GM21390 (cell line): Measurements from ENCODE around the gene CENPW.

Experiments
- ATAC-seq: cut with Tn5 transposase; IDR thresholded peaks from one replicate; pipeline ENCODE4 v1.9.1; 2021; ENCODE audit not compliant: unreplicated experiment

The CENPW gene

GRCh38 chr6:126372626-126373025 is 32.7 kb downstream of the CENPW start:
- no peak for ATAC-seq

- ATAC-seq, result no peak
These were observed 33.4 kb downstream of the CENPW start for GRCh38 chr6:126373344-126373743.

GRCh38 chr6:126374372-126374771 is 34.5 kb downstream of the CENPW start:
- ATAC-seq, result no peak

- ATAC-seq, result no peak
These were observed 36.8 kb downstream of the CENPW start for GRCh38 chr6:126376682-126377081.

- no peak for ATAC-seq
These were observed 37.8 kb downstream of the CENPW start for GRCh38 chr6:126377594-126378153.

- no peak for ATAC-seq
These were observed 40.2 kb downstream of the CENPW start for GRCh38 chr6:126380072-126380583.

- no peak for ATAC-seq
These were observed 41.6 kb downstream of the CENPW start for GRCh38 chr6:126381498-126381897.

GRCh38 chr6:126383203-126383602 is 43.3 kb downstream of the CENPW start:
- no peak for ATAC-seq

- ATAC-seq, result no peak
These were observed 45.6 kb downstream of the CENPW start for GRCh38 chr6:126385536-126385935.

GRCh38 chr6:126388104-126388598 is 48.2 kb downstream of the CENPW start:
- no peak for ATAC-seq

- no peak for ATAC-seq
These were observed 56.2 kb downstream of the CENPW start for GRCh38 chr6:126396131-126396530.
